Psoas muscle (tissue), 8 donors: ENCODE results near the gene SLC35C1. TPM values are rescaled to one million over a fixed set of nuclear protein-coding genes. Genes with fewer than 3 reads are reported as not detected.

Experiments used
- ATAC-seq, 4 donors: fragments of 200-7000 bp; cut with Tn5 transposase; one replicate each; pipeline ENCODE4 v1.9.1; 2020; ENCODE audit warnings: moderate library complexity in 3 of 4, mild to moderate bottlenecking in 2 of 4
- DNase-seq, 2 donors: peaks; one replicate each; pipeline ENCODE4 v3.0.0-alpha.2; 2020
- H3K27ac ChIP-seq: fragments of 200-600 bp; one replicate; pipeline ENCODE4 v1.8.0; 2022
- H3K27me3 ChIP-seq, 3 donors: fragments of 200-600 bp in 1 of 3; one replicate each; pipeline versions ENCODE4 v1.6.1 to v1.8.0; 2013 to 2022; ENCODE audit warnings: low read length in 2 of 3, mild to moderate bottlenecking in 2 of 3, moderate library complexity in 1 of 3; ENCODE audit not compliant: insufficient read depth in 3 of 3
- H3K36me3 ChIP-seq, 2 donors: fragments of 200-600 bp in 1 of 2; one replicate each; pipeline versions ENCODE4 v1.6.1 to v1.8.0; 2013 to 2022; ENCODE audit warnings: low read depth in 1 of 2, mild to moderate bottlenecking in 1 of 2, moderate library complexity in 1 of 2; ENCODE audit not compliant: insufficient read depth in 1 of 2
- H3K4me1 ChIP-seq: fragments of 200-600 bp; one replicate; pipeline ENCODE4 v1.8.0; 2022
- H3K4me3 ChIP-seq: fragments of 200-600 bp; one replicate; pipeline ENCODE4 v1.8.0; 2022; ENCODE audit warnings: mild to moderate bottlenecking
- H3K9me3 ChIP-seq: fragments of 200-600 bp; one replicate; pipeline ENCODE4 v1.8.0; 2022
- WGBS, 3 donors: extraction: QIAGEN DNeasy Blood & Tissue Kit; methylation state at CpG; one replicate each; pipeline versions ENCODE4 v1.1.6 to v1.1.7; 2013; 5-methylcytosine and 5-hydroxymethylcytosine counted together
- intact Hi-C, 2 donors: fragments of 100-400 bp; cut with DNase I; formaldehyde crosslinking; loops; one replicate each; pipeline versions ENCODE4 v1.11.0 to v1.14.2; 2022
- polyA plus RNA-seq, 3 donors: library from polyadenylated mRNA; stranded (reverse); fragments of 200-250 nt; gene quantifications; one replicate each; pipeline ENCODE4 v1.2.3, GENCODE V29; 2013
- total RNA-seq, 4 donors: library from RNA; stranded (reverse); fragmentation: NEBNext Ultra II Directional in 2 of 4; extraction: Animal tissue kit (Norgen Biotek cat#: 25700) in 2 of 4; gene quantifications; one replicate each; pipeline versions ENCODE4 v1.2.1 to v1.2.4, GENCODE V29; 2021 to 2023
- TF ChIP-seq, protein P1 (sequence below): fragments of 200-600 bp; IDR thresholded peaks from one replicate; pipeline ENCODE4 v1.8.0; 2022; ENCODE audit warnings: antibody characterized with exemption
- donor health status: healthy with polysubstance abuse.
- donor health status: DM: no; HTN: no; CAD: no; lungs with moderate emphysema.
- donor health status: Bipolar disorder and iron deficiency.
- donor health status: healthy.
- donor health status: DM: yes; HTN: yes; CAD: no.
- donor health status: DM: no; HTN: no; CAD: no.
- donor health status: DM: no; HTN: no; CAD: no.
- donor health status: DM: yes; HTN: yes; CAD: no.

SLC35C1 gene
- total and polyA plus RNA-seq, 7 donors: 5.3 to 11.8 (median 7.4) TPM

DNA sequence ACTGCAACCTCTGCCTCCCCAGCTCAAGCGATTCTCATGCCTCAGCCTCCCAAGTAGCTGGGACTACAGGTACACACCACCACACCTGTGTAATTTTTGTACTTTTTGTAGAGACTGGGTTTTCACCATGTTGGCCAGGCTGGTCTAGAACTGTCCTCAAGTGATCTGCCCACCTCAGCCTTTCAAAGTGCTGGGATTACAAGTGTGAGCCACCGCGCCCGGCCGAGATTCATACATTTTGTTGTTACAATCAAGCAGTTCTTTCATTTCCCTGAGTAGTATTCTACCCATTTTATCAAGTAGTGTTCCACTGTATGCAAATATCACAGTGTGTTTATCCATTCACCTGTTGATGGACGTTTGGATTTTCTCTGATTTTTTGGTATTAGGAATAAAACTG, 26.6 kb upstream of the SLC35C1 start:
- DNase-seq (no peak), ATAC-seq (no peak)
- no peaks in the 10 kb centered on the region for H3K4me1 ChIP-seq
- TF ChIP-seq, protein P1, sequence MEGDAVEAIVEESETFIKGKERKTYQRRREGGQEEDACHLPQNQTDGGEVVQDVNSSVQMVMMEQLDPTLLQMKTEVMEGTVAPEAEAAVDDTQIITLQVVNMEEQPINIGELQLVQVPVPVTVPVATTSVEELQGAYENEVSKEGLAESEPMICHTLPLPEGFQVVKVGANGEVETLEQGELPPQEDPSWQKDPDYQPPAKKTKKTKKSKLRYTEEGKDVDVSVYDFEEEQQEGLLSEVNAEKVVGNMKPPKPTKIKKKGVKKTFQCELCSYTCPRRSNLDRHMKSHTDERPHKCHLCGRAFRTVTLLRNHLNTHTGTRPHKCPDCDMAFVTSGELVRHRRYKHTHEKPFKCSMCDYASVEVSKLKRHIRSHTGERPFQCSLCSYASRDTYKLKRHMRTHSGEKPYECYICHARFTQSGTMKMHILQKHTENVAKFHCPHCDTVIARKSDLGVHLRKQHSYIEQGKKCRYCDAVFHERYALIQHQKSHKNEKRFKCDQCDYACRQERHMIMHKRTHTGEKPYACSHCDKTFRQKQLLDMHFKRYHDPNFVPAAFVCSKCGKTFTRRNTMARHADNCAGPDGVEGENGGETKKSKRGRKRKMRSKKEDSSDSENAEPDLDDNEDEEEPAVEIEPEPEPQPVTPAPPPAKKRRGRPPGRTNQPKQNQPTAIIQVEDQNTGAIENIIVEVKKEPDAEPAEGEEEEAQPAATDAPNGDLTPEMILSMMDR: no peak
- H3K27me3 ChIP-seq: peaks cover 0 to 9% (median 1%) of the 10 kb centered on the region in 3 donors
- no peaks in the 10 kb centered on the region for H3K9me3 ChIP-seq
- H3K27ac ChIP-seq: no peak overlapping the region
- intact Hi-C loops: loop anchor here in 1 of 2 donors (10.0 kb wide), 1 partner anchor 404 kb away; no protein-coding TSS in a partner anchor
- WGBS, 3 donors: 87 to 88% (median 88%) methylated on average over 6 of the region's 6 CpGs
- no peak overlapping the region for H3K4me3 ChIP-seq
- H3K36me3 ChIP-seq: no peaks in the 10 kb centered on the region

DNA sequence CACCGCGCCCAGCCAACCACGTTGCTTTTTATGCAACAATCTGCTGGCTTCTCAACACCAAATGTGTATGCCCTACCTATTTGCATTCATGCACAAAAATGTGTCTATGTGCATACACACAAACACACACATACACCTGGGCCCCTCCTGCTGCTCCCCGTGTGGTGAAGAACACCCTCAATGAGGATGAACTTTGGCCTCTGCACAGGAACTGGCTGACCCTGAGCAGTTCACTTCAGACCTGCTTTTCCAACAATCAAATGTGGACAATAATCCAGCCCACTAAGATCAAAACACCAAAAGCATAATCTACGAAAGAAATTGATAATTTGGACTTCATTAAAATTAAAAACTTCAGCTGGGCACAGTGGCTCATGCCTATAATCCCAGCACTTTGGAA, 25.3 kb upstream of the SLC35C1 start:
- WGBS, 3 donors: 64 to 88% (median 79%) methylated on average over 5 of the region's 5 CpGs
- no peaks in the 10 kb centered on the region for H3K9me3 ChIP-seq
- H3K4me1 ChIP-seq: no peaks in the 10 kb centered on the region
- no peak overlapping the region for H3K4me3 ChIP-seq
- no peaks in the 10 kb centered on the region for H3K36me3 ChIP-seq
- ATAC-seq (no peak), DNase-seq (no peak)
- intact Hi-C loops: loop anchor here in 1 of 2 donors (10.0 kb wide), 1 partner anchor 405 kb away; no protein-coding TSS in a partner anchor
- peaks cover 0 to 9% (median 1%) of the 10 kb centered on the region in 3 donors for H3K27me3 ChIP-seq
- no peak overlapping the region for H3K27ac ChIP-seq
- TF ChIP-seq, protein P1: no peak

DNA sequence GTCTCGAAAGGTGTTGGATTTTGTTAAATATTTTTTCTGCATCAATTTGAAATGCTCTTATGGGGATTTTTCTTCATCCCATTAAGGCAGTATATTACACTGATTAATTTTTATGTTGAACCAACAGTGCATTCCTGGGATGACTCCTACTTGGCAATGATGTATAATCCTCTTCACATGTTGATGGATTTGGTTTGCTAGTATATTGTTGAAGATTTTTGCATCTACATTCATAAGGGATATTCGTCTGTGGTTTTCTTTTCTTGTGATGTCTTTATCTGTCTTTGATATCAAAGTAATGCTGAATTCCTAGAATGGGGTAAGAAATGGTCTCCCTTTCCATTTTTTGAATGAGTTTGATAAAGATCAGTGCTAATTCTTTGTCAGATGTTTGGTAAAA, 18.7 kb upstream of the SLC35C1 start:
- Histone ChIP-seq H3K4me1 (no peaks in the 10 kb centered on the region), H3K9me3 (no peaks in the 10 kb centered on the region), H3K36me3 (no peaks in the 10 kb centered on the region), H3K4me3 (no peak overlapping the region), H3K27ac (no peak overlapping the region), H3K27me3 (peaks cover 0 to 15% (median 0%) of the 10 kb centered on the region in 3 donors)
- 64 to 75% (median 69%) methylated on average over 2 of the region's 2 CpGs for WGBS, 3 donors
- no peak for ATAC-seq
- no peak for DNase-seq
- TF ChIP-seq, protein P1: no peak
- intact Hi-C loops: no loop called here

DNA sequence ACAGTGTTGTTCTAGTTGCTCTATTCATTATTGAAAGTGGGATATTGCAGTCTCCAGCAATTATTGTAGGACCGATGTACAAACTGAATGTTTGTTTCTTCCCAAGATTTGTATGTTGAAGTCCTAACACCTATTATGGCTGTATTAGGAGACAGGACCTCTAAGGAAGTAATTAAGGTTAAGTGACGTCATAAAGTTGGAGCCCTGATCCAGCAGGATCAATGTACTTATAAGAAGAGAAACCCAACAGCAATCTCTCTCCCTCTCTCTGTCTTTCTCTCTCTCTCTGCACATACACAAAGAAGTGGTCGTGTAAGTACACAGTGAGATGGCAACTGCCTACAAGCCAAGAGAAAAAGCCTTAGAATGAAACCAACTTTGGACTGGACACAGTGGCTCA, 16.1 kb upstream of the SLC35C1 start:
- 79 to 80% (median 80%) methylated on average over 3 of the region's 3 CpGs for WGBS, 3 donors
- intact Hi-C loops: no loop called here

More for the DNA sequence above, 16.1 kb upstream of the SLC35C1 start:
- no peaks in the 10 kb centered on the region for H3K4me1 ChIP-seq
- no peak overlapping the region for H3K4me3 ChIP-seq
- DNase-seq: no peak
- ATAC-seq: no peak
- H3K36me3 ChIP-seq: no peaks in the 10 kb centered on the region
- H3K27ac ChIP-seq: no peak overlapping the region
- H3K9me3 ChIP-seq: no peaks in the 10 kb centered on the region
- H3K27me3 ChIP-seq: peaks cover 0 to 9% (median 0%) of the 10 kb centered on the region in 3 donors
- TF ChIP-seq, protein P1: no peak
